Astrocyte of the spinal cord (primary cell): ENCODE data around the gene ENO2.
"Not testable (repeated sequence)": the region's sequence is repeated elsewhere in the genome, so short reads cannot be mapped to it uniquely, and the experiment has no call there.

Experiments
- DNase-seq: peaks from one replicate; pipeline ENCODE4 v3.0.0; 2011; ENCODE audit warnings: low read depth, low spot score
- H3K4me3 ChIP-seq: 2 replicates; pipeline ENCODE4 v1.5.1; 2011; ENCODE audit warnings: low read depth, mild to moderate bottlenecking, low read length, moderate library complexity
- in situ Hi-C: cut with HindIII; loops from 2 replicates; pipeline ENCODE4 v1.10.0; 2017; ENCODE audit warnings: low sequenced_read_pairs
- TF ChIP-seq, protein P1 (sequence below): IDR thresholded peaks from 2 replicates; pipeline ENCODE4 v1.5.1; 2012; ENCODE audit warnings: low read depth, mild to moderate bottlenecking, low read length, inconsistent platforms

Gene ENO2

DNA sequence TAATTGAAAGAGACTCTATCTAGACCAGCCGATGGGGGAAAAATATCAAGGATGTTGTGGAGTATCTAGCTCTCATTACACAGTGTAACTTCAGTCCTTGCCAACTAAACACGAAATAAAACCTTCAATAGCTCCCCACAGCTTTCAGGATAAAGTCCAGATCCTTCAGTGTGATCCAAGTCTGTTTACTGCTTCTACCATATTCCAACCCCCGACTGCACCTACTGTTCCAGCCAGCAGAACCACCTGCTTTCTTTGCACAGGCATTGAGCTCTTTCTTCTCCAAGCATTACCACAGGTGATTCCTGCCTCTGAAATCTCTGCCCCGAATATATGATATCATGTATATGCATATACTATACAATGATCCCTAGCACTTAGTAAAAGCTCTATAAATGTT lies 11.9 kb upstream of the ENO2 start:
- TF ChIP-seq, protein P1, sequence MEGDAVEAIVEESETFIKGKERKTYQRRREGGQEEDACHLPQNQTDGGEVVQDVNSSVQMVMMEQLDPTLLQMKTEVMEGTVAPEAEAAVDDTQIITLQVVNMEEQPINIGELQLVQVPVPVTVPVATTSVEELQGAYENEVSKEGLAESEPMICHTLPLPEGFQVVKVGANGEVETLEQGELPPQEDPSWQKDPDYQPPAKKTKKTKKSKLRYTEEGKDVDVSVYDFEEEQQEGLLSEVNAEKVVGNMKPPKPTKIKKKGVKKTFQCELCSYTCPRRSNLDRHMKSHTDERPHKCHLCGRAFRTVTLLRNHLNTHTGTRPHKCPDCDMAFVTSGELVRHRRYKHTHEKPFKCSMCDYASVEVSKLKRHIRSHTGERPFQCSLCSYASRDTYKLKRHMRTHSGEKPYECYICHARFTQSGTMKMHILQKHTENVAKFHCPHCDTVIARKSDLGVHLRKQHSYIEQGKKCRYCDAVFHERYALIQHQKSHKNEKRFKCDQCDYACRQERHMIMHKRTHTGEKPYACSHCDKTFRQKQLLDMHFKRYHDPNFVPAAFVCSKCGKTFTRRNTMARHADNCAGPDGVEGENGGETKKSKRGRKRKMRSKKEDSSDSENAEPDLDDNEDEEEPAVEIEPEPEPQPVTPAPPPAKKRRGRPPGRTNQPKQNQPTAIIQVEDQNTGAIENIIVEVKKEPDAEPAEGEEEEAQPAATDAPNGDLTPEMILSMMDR, result no peak

DNA sequence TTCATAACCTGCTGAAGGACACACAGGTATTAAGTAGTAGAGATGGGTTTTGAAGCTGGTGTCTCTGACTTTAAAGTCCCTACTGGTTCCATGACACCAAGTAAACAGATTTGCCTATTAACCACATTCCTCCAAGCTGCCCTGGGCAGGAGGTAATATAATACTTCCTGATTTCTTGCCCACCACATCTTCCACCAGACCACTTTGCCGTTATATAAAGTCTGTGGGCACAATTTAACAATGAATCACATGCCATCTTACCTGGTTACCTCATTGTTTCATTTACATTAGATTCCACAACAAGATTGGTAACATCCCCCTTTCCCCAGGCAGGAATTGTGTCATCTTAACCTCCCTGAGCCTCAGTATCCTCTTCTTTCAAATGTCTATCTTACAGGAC lies 10.7 kb upstream of the ENO2 start:
- no peak for DNase-seq
- TF ChIP-seq, protein P1, result no peak
- in situ Hi-C loops, result no loop called here
- H3K4me3 ChIP-seq, result no peak overlapping the region

More for the DNA sequence above, 11.9 kb upstream of the ENO2 start:
- no peak for DNase-seq
- in situ Hi-C loops, result no loop called here
- no peak overlapping the region for H3K4me3 ChIP-seq

DNA sequence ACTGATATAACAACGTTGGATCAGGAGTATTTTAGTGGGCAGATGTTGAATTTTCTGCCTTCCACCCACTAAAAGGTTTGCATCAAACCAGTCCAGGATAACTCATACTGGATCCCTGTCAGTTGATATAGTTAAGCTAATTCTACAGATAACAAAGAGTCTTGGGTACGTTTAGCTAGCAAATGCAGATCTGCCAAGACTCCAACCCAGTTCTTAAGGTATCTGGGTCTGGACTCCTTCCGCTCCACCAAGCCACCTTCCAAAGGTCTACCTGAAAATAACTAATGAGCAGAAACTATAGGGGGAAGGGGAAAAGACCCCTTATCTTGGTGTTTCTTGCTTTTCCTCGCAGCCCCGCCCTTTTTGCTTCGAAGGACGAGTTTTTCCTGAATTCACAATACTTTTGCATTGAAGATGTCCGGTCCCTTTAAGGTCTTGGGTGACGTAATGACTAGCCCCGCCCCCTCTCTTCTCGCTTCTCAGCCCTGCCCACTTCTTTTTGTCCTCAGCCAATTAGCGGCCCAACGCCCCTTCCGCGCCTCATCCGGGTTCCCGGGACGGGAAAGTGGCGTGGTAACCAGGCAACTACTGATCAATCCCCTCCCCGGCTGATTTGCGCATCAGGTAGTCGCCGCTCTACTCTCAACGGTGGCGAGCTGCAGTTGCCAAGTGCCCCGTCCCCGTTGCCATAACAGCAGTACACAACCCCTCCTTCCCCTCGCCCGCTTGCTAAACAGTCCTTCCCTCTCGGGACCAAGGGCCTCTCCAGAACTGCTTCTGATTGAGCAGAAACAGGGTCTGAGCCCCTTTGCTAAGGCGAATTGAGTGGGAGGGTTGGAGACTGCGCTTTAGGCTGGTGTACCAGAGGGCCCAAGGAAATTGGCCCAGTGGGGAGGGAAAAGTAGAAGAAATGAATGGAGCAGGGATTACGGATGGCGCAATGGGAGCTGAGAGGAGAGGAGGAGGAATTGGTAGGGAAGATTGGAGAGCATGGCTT lies 9.8 kb upstream of the ENO2 start, which contains the start of gene LRRC23:
LRRC23 (plus strand) TSS at position 543 of the 997 bp plus-strand sequence. CDS start 812 bp downstream, outside the sequence.
- in situ Hi-C loops, result no loop called here
- H3K4me3 ChIP-seq, result peak within 1 kb of the TSS; percentile 85
- TF ChIP-seq, protein P1, result no peak
- peak; percentile 95 for DNase-seq

DNA sequence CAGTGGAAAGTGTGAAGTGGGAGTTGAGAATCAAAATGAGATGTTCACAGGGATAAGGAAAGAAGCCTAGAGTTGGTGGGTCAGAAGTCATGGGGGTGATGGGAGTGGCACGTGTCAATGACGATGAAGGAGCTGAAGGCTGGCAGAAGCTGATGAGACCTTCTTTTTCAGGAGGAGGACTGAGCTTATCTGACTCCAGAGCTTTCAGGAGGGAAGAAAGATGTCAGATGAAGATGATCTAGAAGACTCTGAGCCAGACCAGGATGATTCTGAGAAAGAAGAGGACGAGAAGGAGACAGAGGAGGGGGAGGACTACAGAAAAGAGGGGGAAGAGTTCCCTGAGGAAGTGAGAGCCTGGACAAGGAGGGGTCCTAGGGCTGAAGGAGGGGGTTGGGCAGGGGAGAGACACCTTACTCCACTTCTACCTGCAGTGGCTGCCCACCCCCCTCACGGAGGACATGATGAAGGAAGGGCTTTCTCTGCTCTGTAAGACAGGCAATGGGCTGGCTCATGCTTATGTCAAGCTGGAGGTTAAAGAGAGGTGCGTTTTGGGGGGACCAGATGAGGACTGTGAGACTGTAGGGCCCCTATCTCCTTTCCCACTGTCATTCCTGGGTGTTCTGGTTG lies 8.9 kb upstream of the ENO2 start:
- TF ChIP-seq, protein P1, result no peak
- DNase-seq, result no peak
- H3K4me3 ChIP-seq, result peak overlapping the region; percentile 85
- in situ Hi-C loops, result no loop called here

DNA sequence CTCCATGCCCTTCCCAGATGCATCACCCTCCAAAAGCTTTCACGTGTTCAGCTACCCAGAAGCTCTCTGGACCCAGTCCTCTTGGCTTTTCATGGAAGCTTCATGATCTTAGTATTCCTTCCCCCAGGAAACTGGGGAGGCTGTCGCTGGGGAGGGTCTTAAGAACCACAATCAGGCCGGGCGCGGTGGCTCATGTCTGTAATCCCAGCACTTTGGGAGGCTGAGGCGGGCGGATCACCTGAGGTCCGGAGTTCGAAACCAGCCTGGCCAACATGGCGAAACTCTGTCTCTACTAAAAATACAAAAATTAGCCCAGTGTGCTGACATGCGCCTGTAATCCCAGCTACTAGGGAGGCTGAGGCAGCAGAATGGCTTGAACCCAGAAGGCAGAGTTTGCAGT lies 6.2 kb upstream of the ENO2 start:
- H3K4me3 ChIP-seq, DNase-seq, in situ Hi-C loops: not testable (repeated sequence)

DNA sequence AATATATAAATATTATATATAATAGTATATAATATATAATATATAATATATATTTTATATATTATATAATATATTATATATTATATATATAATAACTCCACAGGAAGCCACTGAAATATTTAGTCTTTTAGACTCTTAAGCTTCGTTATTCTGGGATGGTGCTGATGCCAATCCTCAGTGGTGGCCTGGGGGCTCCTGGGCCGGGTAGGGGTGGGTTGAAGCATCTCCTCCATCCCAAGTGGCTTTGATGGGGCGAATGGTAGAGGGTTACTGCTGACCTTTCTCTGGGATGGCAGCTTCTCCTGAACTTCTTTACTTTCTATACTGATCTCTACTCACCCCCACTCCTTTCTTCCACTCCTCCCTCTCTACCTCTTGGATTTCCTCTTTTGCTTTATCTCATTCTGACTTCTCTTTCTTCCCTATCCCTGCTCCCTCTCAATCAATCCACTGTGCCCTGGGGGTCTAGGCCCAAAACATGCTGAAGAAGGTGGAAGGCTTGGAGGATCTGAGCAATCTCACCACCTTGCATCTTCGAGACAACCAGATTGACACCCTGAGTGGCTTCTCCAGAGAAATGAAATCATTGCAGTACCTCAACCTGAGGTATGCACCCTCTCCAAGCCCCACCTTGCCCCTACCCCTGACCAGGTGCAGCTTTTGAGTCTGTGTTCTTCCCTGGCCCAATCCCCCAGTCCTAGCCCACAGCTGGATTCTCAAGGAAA lies 4.8 kb upstream of the ENO2 start:
- H3K4me3 ChIP-seq, result no peak overlapping the region
- TF ChIP-seq, protein P1, result no peak
- no peak for DNase-seq
- in situ Hi-C loops, result no loop called here
